IMR-90 (cell line): Measurements from ENCODE around the gene TFAM. TPM values are rescaled to one million over a fixed set of nuclear protein-coding genes. Genes with fewer than 3 reads are reported as not detected.

Source experiments
- ATAC-seq: fragments of 200-7000 bp; cut with Tn5 transposase; 2 replicates; pipeline ENCODE4 v1.9.1; 2020; ENCODE audit warnings: low read depth, mild to moderate bottlenecking, moderate library complexity
- BruUV-seq: library from RNA; stranded (reverse); fragments of 400-500 nt; replicated peaks from 2 replicates; lab custom pipeline; 2021; lab: Mats Ljungman, UMichigan
- CTCF ChIA-PET: fragments of 300-600 bp; formaldehyde crosslinking; extraction: SDS; loops from one replicate; lab custom pipeline; 2021; ENCODE audit warnings: antibody characterized with exemption; lab: Yijun Ruan, JAX
- POLR2A ChIA-PET: fragments of 300-600 bp; sonication (Branson Sonifier 250); formaldehyde crosslinking; loops from one replicate; lab custom pipeline; 2022; ENCODE audit warnings: antibody characterized with exemption; ENCODE audit not compliant: unreplicated experiment; lab: Charles Lee
- DNase-seq: peaks from one replicate; pipeline ENCODE4 v3.0.0; 2013
- H2AFZ ChIP-seq: replicated peaks from 2 replicates; pipeline ENCODE3; 2013; ENCODE audit warnings: low read length, mild to moderate bottlenecking; ENCODE audit not compliant: poor library complexity
- H2AK5ac ChIP-seq: 2 replicates; pipeline ENCODE4 v1.6.1; 2013; ENCODE audit warnings: low read depth, low read length, inconsistent platforms
- H2AK9ac ChIP-seq: replicated peaks from 2 replicates; pipeline ENCODE3; 2013; ENCODE audit warnings: mild to moderate bottlenecking, low read depth, low read length, moderate library complexity; ENCODE audit not compliant: poor library complexity
- H2BK120ac ChIP-seq: 2 replicates; pipeline ENCODE4 v1.6.1; 2013; ENCODE audit warnings: low read depth, low read length, inconsistent platforms
- H2BK15ac ChIP-seq: 3 replicates; pipeline ENCODE4 v1.6.1; 2013; ENCODE audit warnings: low read depth, low read length, inconsistent platforms
- H2BK20ac ChIP-seq: 2 replicates; pipeline ENCODE4 v1.6.1; 2013; ENCODE audit warnings: low read depth, mild to moderate bottlenecking, inconsistent platforms, low read length, moderate library complexity
- H2BK5ac ChIP-seq: 2 replicates; pipeline ENCODE4 v1.6.1; 2013; ENCODE audit warnings: mild to moderate bottlenecking, low read depth, low read length, inconsistent platforms; ENCODE audit not compliant: poor library complexity, severe bottlenecking
- H3K14ac ChIP-seq: replicated peaks from 2 replicates; pipeline ENCODE4 v1.6.1; 2013; ENCODE audit warnings: low read depth, low read length, inconsistent platforms
- H3K18ac ChIP-seq: 2 replicates; pipeline ENCODE4 v1.6.1; 2013; ENCODE audit warnings: low read depth, low read length, control low read depth
- H3K23ac ChIP-seq: 2 replicates; pipeline ENCODE4 v1.6.1; 2013; ENCODE audit warnings: low read depth, low read length, inconsistent platforms
- H3K27ac ChIP-seq: 2 replicates; pipeline ENCODE4 v1.5.1; 2013; ENCODE audit warnings: mild to moderate bottlenecking, control low read depth, low read length; ENCODE audit not compliant: insufficient read depth
- H3K27me3 ChIP-seq: 2 replicates; pipeline ENCODE4 v1.6.1; 2013; ENCODE audit warnings: low read length; ENCODE audit not compliant: control insufficient read depth, insufficient read depth
- H3K36me3 ChIP-seq: 2 replicates; pipeline ENCODE4 v1.6.1; 2013; ENCODE audit warnings: low read length, mixed read lengths; ENCODE audit not compliant: control insufficient read depth, insufficient read depth
- H3K4ac ChIP-seq: 2 replicates; pipeline ENCODE4 v1.6.1; 2013; ENCODE audit warnings: low read depth, low read length, inconsistent platforms
- H3K4me1 ChIP-seq: 2 replicates; pipeline ENCODE4 v1.6.1; 2013; ENCODE audit warnings: low read length, mixed read lengths; ENCODE audit not compliant: control insufficient read depth, insufficient read depth
- H3K4me2 ChIP-seq: 2 replicates; pipeline ENCODE4 v1.6.1; 2013; ENCODE audit warnings: low read depth, mild to moderate bottlenecking, control low read depth, low read length, moderate library complexity
- H3K4me3 ChIP-seq: 2 replicates; pipeline ENCODE4 v1.5.1; 2013; ENCODE audit warnings: low read depth, mild to moderate bottlenecking, control low read depth, low read length, moderate library complexity; ENCODE audit not compliant: insufficient read depth
- H3K56ac ChIP-seq: 2 replicates; pipeline ENCODE4 v1.6.1; 2013; ENCODE audit warnings: low read length, inconsistent platforms; ENCODE audit not compliant: insufficient read depth; ENCODE audit errors: extremely low read depth
- H3K79me1 ChIP-seq, 2 experiments: 2 replicates each; pipeline ENCODE4 v1.6.1; 2013; ENCODE audit warnings: low read length in 2 of 2, inconsistent platforms in 1 of 2, low read depth in 1 of 2
- H3K9ac ChIP-seq: 2 replicates; pipeline ENCODE4 v1.6.1; 2013; ENCODE audit warnings: low read depth, low read length, control low read depth
- H3K9me1 ChIP-seq: 2 replicates; pipeline ENCODE4 v1.6.1; 2013; ENCODE audit warnings: low read length, inconsistent platforms; ENCODE audit not compliant: insufficient read depth
- H3K9me3 ChIP-seq: 2 replicates; pipeline ENCODE4 v1.6.1; 2013; ENCODE audit warnings: low read length; ENCODE audit not compliant: control insufficient read depth, insufficient read depth
- H4K20me1 ChIP-seq: 2 replicates; pipeline ENCODE4 v1.6.1; 2013; ENCODE audit warnings: low read length, inconsistent platforms; ENCODE audit not compliant: insufficient read depth
- H4K5ac ChIP-seq: 2 replicates; pipeline ENCODE4 v1.6.1; 2013; ENCODE audit warnings: mild to moderate bottlenecking, low read depth, low read length, control low read depth
- H4K8ac ChIP-seq, 2 experiments: 2 replicates each; pipeline ENCODE4 v1.6.1; 2013; ENCODE audit warnings: low read depth in 2 of 2, low read length in 2 of 2, control low read depth in 1 of 2, inconsistent platforms in 1 of 2
- H4K91ac ChIP-seq: 2 replicates; pipeline ENCODE4 v1.6.1; 2013; ENCODE audit warnings: low read depth, low read length, inconsistent platforms; ENCODE audit not compliant: insufficient read depth
- RCOR1 ChIP-seq: IDR thresholded peaks from 2 replicates; pipeline ENCODE4 v1.6.1; 2012; ENCODE audit warnings: mild to moderate bottlenecking, low read length, improper control_type of control experiment; ENCODE audit not compliant: insufficient replicate concordance
- WGBS, 2 experiments: methylation state at CpG; one replicate each; pipeline versions ENCODE4 v1.1.5 to v1.1.7; 2013; ENCODE audit warnings: missing lambda C conversion rate in 2 of 2; ENCODE audit not compliant: insufficient read length in 1 of 2; ENCODE audit errors: extremely low coverage in 2 of 2; 5-methylcytosine and 5-hydroxymethylcytosine counted together
- dilution Hi-C: fragments of 300-500 bp; cut with HindIII; formaldehyde crosslinking; loops from one replicate; pipeline ENCODE4 v1.14.3; 2018; ENCODE audit warnings: low sequenced_read_pairs; ENCODE audit not compliant: unreplicated experiment
- in situ Hi-C: fragments of 300-500 bp; cut with MboI; formaldehyde crosslinking; loops from 3 replicates; pipeline ENCODE4 v1.14.3; 2019; ENCODE audit warnings: low sequenced_read_pairs, inconsistent platforms, mixed read lengths
- intact Hi-C: fragments of 100-400 bp; cut with micrococcal nuclease; formaldehyde crosslinking; loops from 2 replicates; pipeline ENCODE4 v1.10.0; 2022
- polyA plus RNA-seq, 3 experiments: library from polyadenylated mRNA; depleted of rRNA; stranded (reverse); fragments of >200 nt; gene quantifications; 2 replicates each; pipeline ENCODE4 v1.2.3, GENCODE V29; 2012; ENCODE audit warnings: low replicate concordance in 1 of 3
- total RNA-seq: library from RNA; depleted of rRNA; stranded (reverse); fragments of >200 nt; gene quantifications from 2 replicates; pipeline ENCODE4 v1.2.3, GENCODE V29; 2012

The TFAM gene
- total and polyA plus RNA-seq, 2 of the 4 experiments (the other 2 are of a cell fraction), result 7.6 to 16.7 TPM

DNA sequence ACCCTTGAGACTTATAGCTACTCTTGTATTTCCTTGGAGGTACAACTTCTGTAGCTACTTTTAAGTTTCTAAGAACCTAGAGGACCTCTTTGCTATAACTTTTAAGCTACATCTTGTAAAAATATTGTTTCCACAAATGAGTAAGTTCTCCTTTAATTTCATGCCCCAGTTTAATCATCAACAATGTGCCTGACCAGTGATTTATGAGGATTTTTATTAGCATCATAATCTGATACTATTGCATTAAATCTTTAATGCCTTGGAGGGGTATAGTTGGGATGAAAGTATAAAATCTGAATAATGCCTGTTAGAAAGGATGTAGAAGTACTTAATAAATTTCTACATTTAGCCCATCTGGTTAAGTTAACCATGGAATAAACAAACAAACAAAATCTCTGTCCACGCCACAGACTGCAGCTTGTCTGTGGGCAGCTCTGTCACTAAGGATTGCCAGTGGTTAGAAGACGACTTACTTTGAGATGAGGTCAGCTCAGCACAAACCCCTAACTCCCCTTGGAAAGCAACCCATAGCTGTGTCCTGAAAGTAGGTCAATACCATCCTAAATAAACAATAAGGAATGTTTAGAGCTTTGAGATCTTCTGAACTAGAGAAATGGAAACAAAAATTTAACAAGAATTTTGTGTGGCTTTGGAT is 32.1 kb upstream of the TFAM start:
- intact Hi-C loops (no loop called here), dilution Hi-C loops (no loop called here), in situ Hi-C loops (no loop called here)
- peak overlapping the region; percentile 22; the same call in 1 of the 2 replicates for H3K4me2 ChIP-seq
- 0 out of 2 replicates have a peak overlapping the region, but pooled peaks have one; percentile 31 for H2AK5ac ChIP-seq
- 0 out of 2 replicates have a peak overlapping the region, but pooled peaks have one; percentile 52 for H3K14ac ChIP-seq
- no peak overlapping the region for H4K5ac ChIP-seq
- H2AK9ac ChIP-seq, result peak overlapping the region; percentile 71
- DNase-seq (peak; percentile 4), ATAC-seq (peak; percentile 58)
- H3K27ac ChIP-seq, result no peak overlapping the region
- 0 out of 2 replicates have a peak overlapping the region, but pooled peaks have one; percentile 59 for H3K23ac ChIP-seq
- ChIA-PET CTCF (interaction anchor here (0.8 kb wide), 1 partner anchor 39 kb away, joined by 3 read pairs; no protein-coding TSS in a partner anchor), POLR2A (no interaction called here)
- peaks cover 10% of the 10 kb centered on the region; the same call in 1 of the 2 replicates for H4K20me1 ChIP-seq
- peaks cover 6% of the 10 kb centered on the region for H3K4me1 ChIP-seq
- peaks cover 5% of the 10 kb centered on the region; the same call in 1 of the 2 replicates for H3K9me1 ChIP-seq
- no peak overlapping the region for H2BK5ac ChIP-seq
- H3K36me3 ChIP-seq, result no peaks in the 10 kb centered on the region
- no peak overlapping the region for H4K91ac ChIP-seq
- H3K56ac ChIP-seq, result no peak overlapping the region
- H4K8ac ChIP-seq, result no peak overlapping the region
- H3K79me1 ChIP-seq, result peaks cover 17 to 33% of the 10 kb centered on the region in 2 experiments; a peak in 3 of 4 replicates
- no peak overlapping the region for H2BK15ac ChIP-seq
- no TSS peak for BruUV-seq
- H3K18ac ChIP-seq, result no peak overlapping the region
- no peak overlapping the region for H3K9ac ChIP-seq
- H2AFZ ChIP-seq, result no peak overlapping the region
- H3K9me3 ChIP-seq, result no peaks in the 10 kb centered on the region
- no CpG with 5 or more reads among the region's 2 CpGs for WGBS, 2 experiments
- no peaks in the 10 kb centered on the region for H3K27me3 ChIP-seq
- no peak overlapping the region for H2BK120ac ChIP-seq
- H2BK20ac ChIP-seq, result no peak overlapping the region
- H3K4me3 ChIP-seq, result no peak overlapping the region
- no peak overlapping the region for H3K4ac ChIP-seq
- no peak for TF ChIP-seq RCOR1
